GM12801 (cell line): ENCODE results near the gene NOL11.

Experiments
- CTCF ChIP-seq: IDR thresholded peaks from one replicate; pipeline ENCODE4 v1.5.1; 2011; ENCODE audit warnings: control low read depth; ENCODE audit not compliant: insufficient read length; ENCODE audit errors: extremely low read depth

Gene NOL11

GRCh38 chr17:67717624-67718324 lies at the start of gene NOL11:
NOL11 (plus strand) TSS chr17:67717936; CDS start chr17:67717948, 12 bp downstream.
- no peak for TF ChIP-seq CTCF

GRCh38 chr17:67671493-67671892 lies 46.2 kb upstream of the NOL11 start:
- TF ChIP-seq CTCF = no peak

GRCh38 chr17:67672592-67673335 lies 45.0 kb upstream of the NOL11 start:
- TF ChIP-seq CTCF = no peak

- TF ChIP-seq CTCF = no peak
Measured at GRCh38 chr17:67675481-67675880, 42.3 kb upstream of the NOL11 start.

GRCh38 chr17:67676305-67676704 lies 41.4 kb upstream of the NOL11 start:
- TF ChIP-seq CTCF = no peak

- no peak for TF ChIP-seq CTCF
Measured at GRCh38 chr17:67678414-67678813, 39.3 kb upstream of the NOL11 start.

GRCh38 chr17:67679225-67679624 lies 38.5 kb upstream of the NOL11 start:
- TF ChIP-seq CTCF = no peak
